Neural progenitor cell (in vitro differentiated cells): ENCODE data around the gene ZYG11A. TPM values are rescaled to one million over a fixed set of nuclear protein-coding genes. Genes with fewer than 3 reads are reported as not detected.
A peak's percentile ranks its signal among the peaks of the same experiment; 100 is the strongest.

Source experiments
- DNase-seq: peaks from one replicate; pipeline ENCODE4 v3.0.0-alpha.2; 2016; ENCODE audit warnings: low spot score
- H2AFZ ChIP-seq: fragments of 200-600 bp; sonication (generic); replicated peaks from 2 replicates; pipeline ENCODE4 v1.6.1; 2016; ENCODE audit warnings: antibody characterized with exemption
- H3F3A ChIP-seq: fragments of 200-600 bp; sonication (generic); 2 replicates; pipeline ENCODE4 v1.6.1; 2016; ENCODE audit warnings: antibody characterized with exemption, low read depth
- H3K27ac ChIP-seq: fragments of 200-600 bp; sonication (generic); 2 replicates; pipeline ENCODE4 v1.5.1; 2016; ENCODE audit warnings: mild to moderate bottlenecking
- H3K27me3 ChIP-seq: fragments of 200-600 bp; sonication (generic); 2 replicates; pipeline ENCODE4 v1.6.1; 2016; ENCODE audit warnings: mild to moderate bottlenecking, moderate library complexity
- H3K36me3 ChIP-seq: fragments of 200-600 bp; sonication (generic); 2 replicates; pipeline ENCODE4 v1.5.1; 2016
- H3K4me1 ChIP-seq: fragments of 200-600 bp; sonication (generic); 2 replicates; pipeline ENCODE4 v1.6.1; 2016; ENCODE audit warnings: mixed run types
- H3K4me2 ChIP-seq: fragments of 200-600 bp; sonication (generic); 2 replicates; pipeline ENCODE4 v1.6.1; 2016
- H3K4me3 ChIP-seq: fragments of 200-600 bp; sonication (generic); 2 replicates; pipeline ENCODE4 v1.5.1; 2016
- H3K79me2 ChIP-seq: fragments of 200-600 bp; sonication (generic); 2 replicates; pipeline ENCODE4 v1.6.1; 2016; ENCODE audit warnings: low read depth
- H3K9ac ChIP-seq: fragments of 200-600 bp; sonication (generic); 2 replicates; pipeline ENCODE4 v1.6.1; 2016
- H3K9me3 ChIP-seq: fragments of 200-600 bp; sonication (generic); 2 replicates; pipeline ENCODE4 v1.5.1; 2016; ENCODE audit warnings: low read depth
- H4K20me1 ChIP-seq: fragments of 200-600 bp; sonication (generic); 2 replicates; pipeline ENCODE4 v1.6.1; 2016; ENCODE audit warnings: low read depth
- H3K27ac Mint-ChIP-seq: 3 replicates; pipeline ENCODE4 v1.8.0; 2021; ENCODE audit warnings: mixed read lengths
- H3K27me3 Mint-ChIP-seq: 2 replicates; pipeline ENCODE4 v1.8.0; 2022; ENCODE audit warnings: low read depth, mild to moderate bottlenecking, inconsistent platforms, moderate library complexity, mixed read lengths; ENCODE audit not compliant: insufficient read depth
- H3K36me3 Mint-ChIP-seq: 3 replicates; pipeline ENCODE4 v1.8.0; 2021; ENCODE audit warnings: mixed read lengths
- H3K4me1 Mint-ChIP-seq: 3 replicates; pipeline ENCODE4 v1.8.0; 2021; ENCODE audit warnings: mixed read lengths
- H3K4me3 Mint-ChIP-seq: 3 replicates; pipeline ENCODE4 v1.8.0; 2021; ENCODE audit warnings: mild to moderate bottlenecking, moderate library complexity, mixed read lengths
- H3K9me3 Mint-ChIP-seq: 3 replicates; pipeline ENCODE4 v1.8.0; 2020; ENCODE audit warnings: mixed read lengths
- CTCF ChIP-seq: fragments of 200-600 bp; sonication (generic); IDR thresholded peaks from 2 replicates; pipeline ENCODE4 v1.5.1; 2017; ENCODE audit warnings: antibody characterized with exemption, mild to moderate bottlenecking
- EZH2 ChIP-seq: fragments of 200-600 bp; sonication (generic); IDR thresholded peaks from 2 replicates; pipeline ENCODE4 v1.6.1; 2017; ENCODE audit warnings: antibody characterized with exemption, mild to moderate bottlenecking, moderate library complexity
- EZH2phosphoT487 ChIP-seq: fragments of 200-600 bp; sonication (generic); IDR thresholded peaks from 2 replicates; pipeline ENCODE4 v1.6.1; 2017; ENCODE audit warnings: antibody characterized with exemption
- total RNA-seq: library from RNA; depleted of rRNA; stranded (reverse); fragments of >200 nt; gene quantifications from 2 replicates; pipeline ENCODE4 v1.2.3, GENCODE V29; 2015; ENCODE audit warnings: low replicate concordance

The ZYG11A gene
- total RNA-seq, 1 donor from 2014 or later = 0.52 TPM

DNA sequence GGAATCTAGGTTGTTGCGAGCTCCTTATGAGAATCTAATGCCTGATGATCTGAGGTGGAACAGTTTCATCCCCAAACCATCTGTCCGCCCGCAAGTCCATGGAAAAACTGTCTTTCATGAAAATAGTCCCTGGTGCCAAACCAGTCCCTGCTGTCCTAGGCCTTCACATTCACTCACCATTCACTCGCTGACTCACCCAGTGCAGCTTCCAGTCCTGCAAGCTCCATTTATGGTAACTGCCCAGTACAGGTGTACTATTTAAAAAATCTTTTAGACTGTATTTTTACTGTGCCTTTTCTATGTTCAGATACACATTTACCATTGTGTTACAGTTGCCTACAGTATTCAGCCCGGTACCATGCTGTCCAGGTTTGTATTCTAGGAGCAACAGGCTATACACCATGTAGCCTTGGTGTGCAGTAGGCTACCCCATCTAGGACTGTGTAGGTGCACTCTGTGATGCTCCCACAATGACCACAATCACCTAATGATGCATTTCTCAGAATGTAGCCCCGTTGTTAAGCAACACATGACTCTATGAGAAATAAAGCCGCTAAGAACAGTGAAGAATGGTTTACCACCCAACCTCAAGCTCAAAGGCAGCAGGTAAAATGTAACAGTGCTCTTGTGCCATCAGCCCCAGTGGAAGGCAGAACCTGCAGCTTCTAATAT lies 76.6 kb downstream of the ZYG11A start:
- Mint-ChIP-seq H3K9me3 (peaks cover 16% of the 10 kb centered on the region), H3K4me1 (no peaks in the 10 kb centered on the region), H3K36me3 (no peaks in the 10 kb centered on the region), H3K27me3 (peaks cover 24% of the 10 kb centered on the region), H3K27ac (no peak overlapping the region), H3K4me3 (no peak overlapping the region)
- Histone ChIP-seq H3K36me3 (no peaks in the 10 kb centered on the region), H3K4me1 (no peaks in the 10 kb centered on the region), H3K4me3 (no peak overlapping the region), H3K27ac (no peak overlapping the region), H3K9ac (no peak overlapping the region), H3K27me3 (peaks cover 47% of the 10 kb centered on the region), H3F3A (peaks cover 13% of the 10 kb centered on the region), H3K79me2 (no peaks in the 10 kb centered on the region), H3K9me3 (no peaks in the 10 kb centered on the region), H4K20me1 (no peaks in the 10 kb centered on the region), H2AFZ (no peak overlapping the region), H3K4me2 (no peak overlapping the region)
- TF ChIP-seq CTCF = no peak
- TF ChIP-seq EZH2phosphoT487 = no peak
- no peak for TF ChIP-seq EZH2
- no peak for DNase-seq

GRCh38 chr1:52919723-52920483 lies 77.3 kb downstream of the ZYG11A start:
- H3K9ac ChIP-seq = no peak overlapping the region
- no peaks in the 10 kb centered on the region for H3K9me3 ChIP-seq
- Mint-ChIP-seq H3K9me3 (peaks cover 16% of the 10 kb centered on the region), H3K4me1 (no peaks in the 10 kb centered on the region), H3K27me3 (peaks cover 26% of the 10 kb centered on the region), H3K4me3 (no peak overlapping the region), H3K27ac (no peak overlapping the region), H3K36me3 (no peaks in the 10 kb centered on the region)
- peaks cover 55% of the 10 kb centered on the region for H3K27me3 ChIP-seq
- peaks cover 13% of the 10 kb centered on the region for H3F3A ChIP-seq
- H3K79me2 ChIP-seq = no peaks in the 10 kb centered on the region
- H3K27ac ChIP-seq = no peak overlapping the region
- DNase-seq = no peak
- TF ChIP-seq CTCF (no peak), EZH2phosphoT487 (no peak), EZH2 (no peak)
- H4K20me1 ChIP-seq = no peaks in the 10 kb centered on the region
- H3K4me3 ChIP-seq = no peak overlapping the region
- H3K4me1 ChIP-seq = no peaks in the 10 kb centered on the region
- no peak overlapping the region for H3K4me2 ChIP-seq
- H2AFZ ChIP-seq = no peak overlapping the region
- H3K36me3 ChIP-seq = no peaks in the 10 kb centered on the region

- no peaks in the 10 kb centered on the region for H3K9me3 ChIP-seq
- H3K36me3 ChIP-seq = no peaks in the 10 kb centered on the region
- no peak overlapping the region for H3K4me3 Mint-ChIP-seq
- H3K36me3 Mint-ChIP-seq = no peaks in the 10 kb centered on the region
- H3K27ac ChIP-seq = no peak overlapping the region
- H3F3A ChIP-seq = peaks cover 13% of the 10 kb centered on the region
- no peak for DNase-seq
- no peak overlapping the region for H3K27ac Mint-ChIP-seq
- H2AFZ ChIP-seq = peak overlapping the region; percentile 92
- peaks cover 16% of the 10 kb centered on the region for H3K9me3 Mint-ChIP-seq
- peak overlapping the region; percentile 72 for H3K4me2 ChIP-seq
- H3K9ac ChIP-seq = no peak overlapping the region
- no peaks in the 10 kb centered on the region for H3K4me1 Mint-ChIP-seq
- TF ChIP-seq CTCF = no peak
- TF ChIP-seq EZH2 = no peak
- TF ChIP-seq EZH2phosphoT487 = no peak
- no peaks in the 10 kb centered on the region for H3K79me2 ChIP-seq
- H4K20me1 ChIP-seq = no peaks in the 10 kb centered on the region
- H3K4me3 ChIP-seq = peak overlapping the region; percentile 48
- no peaks in the 10 kb centered on the region for H3K4me1 ChIP-seq
- H3K27me3 Mint-ChIP-seq = peaks cover 29% of the 10 kb centered on the region
- H3K27me3 ChIP-seq = peaks cover 64% of the 10 kb centered on the region
These were observed 78.3 kb downstream of the ZYG11A start for GRCh38 chr1:52920791-52921291.
